Left lobe of liver (tissue), 2 donors: ENCODE results near the gene DUSP10. TPM values are rescaled to one million over a fixed set of nuclear protein-coding genes. Genes with fewer than 3 reads are reported as not detected.
A peak's percentile ranks its signal among the peaks of the same experiment; 100 is the strongest.

Experiments
- ATAC-seq: fragments of 200-7000 bp; cut with Tn5 transposase; one replicate; pipeline ENCODE4 v1.9.1; 2020; ENCODE audit warnings: mild to moderate bottlenecking, moderate library complexity
- DNase-seq: peaks from one replicate; pipeline ENCODE4 v3.0.0-alpha.2; 2020; ENCODE audit warnings: low spot score
- total RNA-seq: library from RNA; stranded (reverse); gene quantifications from one replicate; pipeline ENCODE4 v1.2.1, GENCODE V29; 2021
- donor health status: DM: no; HTN: no; CAD: no; lungs with moderate emphysema.
- donor health status: DM: no; HTN: yes; CAD: no.

DUSP10 gene
- total RNA-seq = 7.4 TPM

DNA sequence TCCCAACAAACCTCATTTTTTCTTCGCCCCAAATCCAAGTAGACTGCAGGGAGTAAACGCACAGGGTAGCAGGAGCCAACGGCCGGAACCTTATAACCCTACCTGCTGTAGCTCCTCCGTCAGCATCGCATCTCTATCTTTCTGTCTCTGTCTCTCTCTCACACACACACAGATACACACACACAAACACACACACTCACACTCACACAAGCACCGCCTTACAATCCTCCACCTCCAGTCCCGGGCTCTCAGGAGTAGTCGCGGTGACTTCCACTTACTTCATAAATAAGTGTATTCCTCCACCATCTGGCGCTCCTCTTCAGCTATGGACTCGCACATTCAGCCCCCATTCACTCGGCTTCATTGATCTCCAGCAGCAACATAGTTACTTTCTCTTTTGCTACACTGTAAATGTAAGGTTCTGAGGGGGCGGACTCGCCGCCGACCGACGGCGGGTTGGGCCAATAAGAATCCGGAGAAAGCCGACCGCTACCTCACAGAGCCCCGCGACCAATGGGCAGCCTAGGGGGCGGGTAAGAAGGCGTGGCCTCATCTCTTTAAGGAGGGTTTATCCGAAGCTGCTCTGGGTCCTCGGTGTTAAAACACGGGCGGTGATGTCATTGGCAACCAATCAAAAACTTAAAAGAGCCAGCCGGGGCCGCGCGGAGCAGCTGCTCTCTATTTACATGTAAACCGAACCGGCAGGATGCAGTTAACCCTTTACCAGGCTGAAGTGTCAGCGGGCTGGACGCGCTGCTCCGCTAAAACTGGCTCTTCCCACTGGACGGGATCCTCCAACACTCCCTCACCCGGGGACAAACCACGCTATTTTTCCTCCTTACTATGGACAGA is at the start of gene DUSP10:
TSS of gene DUSP10 (minus strand) at position 387 of the 852 bp plus-strand sequence. CDS start 2,345 bp downstream, outside the sequence.
- peak; percentile 100 for DNase-seq
- peak; percentile 75 for ATAC-seq

- DNase-seq (no peak), ATAC-seq (no peak)
Observed at GRCh38 chr1:221788466-221788865, 46.6 kb upstream of the DUSP10 start.

DNA sequence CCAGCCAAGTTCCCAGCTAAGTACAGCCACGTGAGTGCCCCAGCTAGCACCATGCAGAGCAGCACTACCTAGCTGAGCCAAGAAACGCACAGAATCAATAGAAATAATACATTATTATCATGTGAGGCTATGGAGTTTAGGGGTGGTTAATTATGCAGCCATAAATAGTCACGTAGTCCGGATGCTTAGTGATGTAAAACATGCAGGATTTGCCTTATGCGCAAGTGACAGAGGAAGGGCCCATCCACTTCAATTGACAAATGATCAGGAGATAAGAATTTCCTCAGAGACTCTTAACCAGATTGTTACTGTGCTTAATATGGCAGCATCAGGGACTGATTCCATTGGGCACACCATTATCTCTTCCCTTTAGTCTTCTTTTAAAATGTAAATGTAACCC is 44.8 kb upstream of the DUSP10 start:
- ATAC-seq (no peak), DNase-seq (no peak)

GRCh38 chr1:221783936-221784335 is 42.0 kb upstream of the DUSP10 start:
- no peak for ATAC-seq
- DNase-seq = no peak

GRCh38 chr1:221783437-221783836 is 41.5 kb upstream of the DUSP10 start:
- ATAC-seq = no peak
- no peak for DNase-seq

DNA sequence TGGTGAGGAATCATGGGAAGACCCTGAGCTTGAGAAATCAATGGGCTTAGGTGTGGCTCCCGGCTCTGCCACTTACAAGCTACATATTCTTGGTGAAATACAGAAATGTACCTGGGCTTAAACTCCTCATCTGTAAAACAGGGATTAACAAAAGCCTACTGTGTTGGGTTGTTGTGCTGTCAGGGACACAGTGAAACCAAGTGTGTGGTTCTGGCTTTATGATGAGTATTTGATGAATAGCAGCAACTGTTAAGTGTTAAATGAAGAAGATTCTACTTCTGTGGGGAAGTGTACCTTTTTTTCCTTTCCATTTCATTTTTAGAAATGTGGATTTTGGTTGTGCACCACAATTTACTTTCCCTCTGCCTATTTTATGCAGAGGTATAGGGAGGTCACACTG is 41.1 kb upstream of the DUSP10 start:
- no peak for DNase-seq
- no peak for ATAC-seq

GRCh38 chr1:221782477-221782876 is 40.6 kb upstream of the DUSP10 start:
- no peak for DNase-seq
- no peak for ATAC-seq

GRCh38 chr1:221781102-221781755 is 39.3 kb upstream of the DUSP10 start:
- no peak for DNase-seq

GRCh38 chr1:221780175-221780574 is 38.3 kb upstream of the DUSP10 start:
- no peak for ATAC-seq

More at GRCh38 chr1:221781102-221781755, 39.3 kb upstream of the DUSP10 start:
- no peak for ATAC-seq

DNA sequence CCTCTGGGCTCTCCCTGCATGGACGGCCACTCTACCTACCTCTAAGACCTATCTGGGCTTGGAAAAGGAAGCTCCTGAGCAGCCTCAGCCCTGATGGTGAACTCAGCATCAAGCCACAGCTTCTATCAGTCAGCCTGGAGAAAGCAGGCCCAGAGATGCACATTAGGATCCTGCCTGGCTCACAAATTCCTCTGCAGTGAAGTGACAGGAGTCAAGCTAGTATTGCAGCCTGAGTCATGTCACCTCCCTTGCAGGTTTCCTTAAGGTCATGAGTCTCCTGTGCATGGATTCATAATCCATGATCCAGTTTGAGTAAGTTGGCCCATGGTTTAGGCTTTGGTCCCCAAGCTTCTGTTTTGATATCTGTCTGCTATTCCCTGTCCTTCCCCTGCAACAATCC is 37.9 kb upstream of the DUSP10 start:
- no peak for DNase-seq
- no peak for ATAC-seq

More at GRCh38 chr1:221780175-221780574, 38.3 kb upstream of the DUSP10 start:
- no peak for DNase-seq

DNA sequence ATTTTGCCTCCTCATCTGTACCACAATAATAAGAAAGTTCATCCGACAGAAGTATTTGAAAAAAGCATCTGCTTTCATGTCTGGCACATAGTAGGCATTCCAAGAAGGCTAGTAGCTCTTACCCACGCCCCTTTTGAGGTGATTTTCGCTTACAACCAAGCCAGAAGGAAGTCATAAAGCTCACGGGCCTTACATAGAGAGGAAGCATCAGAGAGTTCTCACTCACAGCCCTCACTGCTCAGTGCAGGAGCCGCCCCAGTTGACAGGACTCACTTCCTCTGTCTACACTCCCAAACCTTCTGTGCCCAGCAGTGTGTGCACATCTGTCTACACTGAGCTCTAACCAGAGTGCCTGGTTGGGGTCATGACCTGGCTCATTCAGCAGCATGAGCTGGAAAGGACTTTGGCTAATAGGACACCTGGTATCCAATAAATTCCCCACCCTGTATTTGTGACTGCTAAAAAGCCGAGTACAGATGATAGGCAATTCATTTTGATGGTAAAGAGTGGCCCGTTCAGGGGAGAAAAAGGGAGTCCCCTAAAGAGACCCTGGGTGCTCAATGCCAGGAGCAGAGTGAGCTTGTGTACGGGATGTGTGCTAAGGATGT is 36.8 kb upstream of the DUSP10 start:
- DNase-seq = no peak
- ATAC-seq = no peak

DNA sequence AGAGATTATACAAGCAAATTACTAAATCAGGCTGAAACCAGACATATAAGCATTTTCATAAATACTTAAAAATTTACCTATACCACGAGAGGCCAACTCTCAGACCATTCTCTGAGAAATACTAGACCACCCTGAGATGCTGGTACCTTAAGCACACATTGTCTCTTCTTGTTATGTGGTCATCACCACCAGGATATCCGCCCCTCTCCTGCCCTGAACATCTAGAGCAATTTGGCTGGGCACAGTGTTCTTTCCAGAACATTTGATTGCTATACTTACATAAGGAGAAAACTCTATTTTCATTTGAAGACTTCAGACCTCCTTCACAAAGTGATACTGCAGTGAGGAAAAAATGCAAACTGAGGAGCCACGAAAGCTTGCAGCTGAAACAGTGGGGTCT is 36.2 kb upstream of the DUSP10 start:
- no peak for ATAC-seq
- no peak for DNase-seq

- no peak for ATAC-seq
- no peak for DNase-seq
Observed at GRCh38 chr1:221777431-221778072, 35.7 kb upstream of the DUSP10 start.

GRCh38 chr1:221776495-221777301 is 34.8 kb upstream of the DUSP10 start:
- DNase-seq (no peak), ATAC-seq (no peak)

DNA sequence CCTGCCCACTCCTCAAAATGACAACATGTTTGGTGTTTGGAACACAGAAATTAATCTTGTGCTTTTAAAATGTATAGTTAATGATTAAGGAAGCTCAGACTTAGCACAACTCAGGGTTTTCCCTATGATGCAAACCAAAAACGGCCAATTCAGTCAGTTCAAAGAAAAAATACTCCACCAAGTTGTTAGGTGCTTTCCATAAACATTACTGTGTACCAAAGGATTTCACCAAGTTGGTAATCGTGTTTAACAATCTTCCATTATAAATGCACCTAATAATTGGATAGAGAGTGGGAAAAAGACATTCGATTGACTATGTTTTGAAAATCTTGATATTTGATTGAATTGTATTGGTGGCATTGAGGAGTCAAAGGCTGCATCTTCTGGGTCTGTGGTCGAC is 33.3 kb upstream of the DUSP10 start:
- ATAC-seq (no peak), DNase-seq (no peak)

DNA sequence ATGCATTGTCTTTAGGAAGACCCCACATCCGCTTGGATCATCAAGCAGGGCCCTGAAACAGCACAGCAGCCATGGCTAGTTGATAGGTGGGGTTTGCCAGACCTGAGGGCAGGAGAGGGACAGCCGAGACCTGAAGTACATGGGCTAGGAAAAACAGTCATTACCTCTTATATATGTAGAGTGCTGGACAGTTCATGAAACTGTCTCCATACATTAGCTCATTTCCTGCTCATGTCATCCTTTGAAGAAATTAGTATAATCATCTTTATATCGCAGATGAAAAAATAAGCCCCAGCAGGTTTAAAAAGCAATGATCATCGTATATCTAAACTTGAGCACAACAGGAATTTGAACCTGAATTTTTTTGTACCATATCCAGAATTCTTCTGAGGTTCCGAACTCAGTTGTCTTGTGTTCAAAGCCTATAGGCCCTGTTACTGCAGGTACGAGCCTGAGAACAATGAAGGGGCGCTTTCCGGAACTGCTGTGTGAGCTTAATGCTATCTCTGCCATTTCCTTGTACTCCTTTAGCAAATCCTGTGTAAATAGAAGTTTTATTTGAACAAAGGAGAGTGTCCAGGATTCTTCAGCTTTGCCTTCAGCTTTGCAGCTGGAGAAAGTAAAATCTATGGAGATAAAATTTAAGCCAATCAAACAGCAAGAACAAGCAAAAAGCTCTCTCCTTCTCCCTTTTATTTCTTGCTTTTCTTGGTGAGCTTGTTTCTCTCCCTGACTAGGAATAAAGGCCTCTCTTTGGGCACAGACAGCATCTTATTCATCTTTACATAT is 32.4 kb upstream of the DUSP10 start:
- DNase-seq = no peak

GRCh38 chr1:221773383-221773782 is 31.5 kb upstream of the DUSP10 start:
- DNase-seq = no peak
- no peak for ATAC-seq

More for the DNA sequence above, 32.4 kb upstream of the DUSP10 start:
- no peak for ATAC-seq

DNA sequence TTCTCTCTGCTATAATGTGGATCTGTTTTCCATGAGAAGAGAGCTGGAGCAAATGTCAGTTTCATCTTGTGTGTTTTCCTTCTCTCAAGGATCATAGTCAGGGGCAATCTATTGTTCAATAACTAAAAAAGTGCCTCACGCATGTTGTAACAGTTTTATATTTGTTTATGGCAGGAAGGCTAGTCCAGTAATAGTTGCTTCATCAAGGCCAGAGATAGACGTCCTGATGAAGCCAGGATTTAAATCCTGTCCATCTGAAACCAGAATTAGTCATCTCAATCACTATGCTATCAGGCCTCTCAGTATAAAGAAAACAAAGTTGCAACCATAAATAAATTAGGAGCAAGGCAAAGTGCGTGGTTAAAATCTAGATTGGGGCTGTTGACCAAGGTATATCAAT is 30.2 kb upstream of the DUSP10 start:
- ATAC-seq (no peak), DNase-seq (no peak)

DNA sequence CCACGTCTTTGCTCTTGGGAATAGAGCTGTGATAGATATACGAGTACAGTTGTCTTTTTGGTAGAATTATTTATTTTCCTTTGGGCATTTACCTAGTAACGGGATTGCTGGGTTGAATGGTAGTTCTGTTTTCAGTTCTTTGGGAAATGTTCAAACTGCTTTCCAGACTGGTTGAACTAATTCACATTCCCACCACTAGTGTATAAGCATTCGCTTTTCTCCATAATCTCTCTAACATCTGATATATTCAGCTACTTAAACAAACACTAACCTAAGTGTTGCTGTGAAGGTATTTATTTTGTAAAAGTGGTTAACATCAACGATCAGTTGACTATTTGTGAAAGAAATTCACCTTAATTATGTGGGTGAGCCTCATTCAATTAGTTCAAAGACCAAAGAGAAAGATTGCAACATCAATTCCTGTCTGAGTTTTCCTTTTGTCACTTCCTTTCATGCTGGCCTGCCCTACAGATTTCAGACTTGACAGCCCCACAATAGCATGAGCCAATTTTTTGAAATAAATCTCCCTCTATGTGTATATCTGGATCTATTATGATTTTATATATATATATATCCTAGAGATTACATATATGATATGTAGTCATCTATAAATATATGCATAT is 26.7 kb upstream of the DUSP10 start:
- ATAC-seq (no peak), DNase-seq (no peak)
